Stimulated activated CD4-positive, alpha-beta T cell treated with anti-CD3 and anti-CD28 coated beads, TNF-alpha, amount 100 ng/mL, for 24 hours (primary cell): ENCODE measurements around the gene ZNF670.
A peak's percentile ranks its signal among the peaks of the same experiment; 100 is the strongest.
"Not testable (repeated sequence)": the region's sequence is repeated elsewhere in the genome, so short reads cannot be mapped to it uniquely, and the experiment has no call there.

ENCODE experiments used
- DNase-seq, 3 experiments: peaks; one replicate each; pipeline ENCODE4 v3.0.0-alpha.2; 2020; ENCODE audit warnings: low read depth in 3 of 3

ZNF670 gene

DNA sequence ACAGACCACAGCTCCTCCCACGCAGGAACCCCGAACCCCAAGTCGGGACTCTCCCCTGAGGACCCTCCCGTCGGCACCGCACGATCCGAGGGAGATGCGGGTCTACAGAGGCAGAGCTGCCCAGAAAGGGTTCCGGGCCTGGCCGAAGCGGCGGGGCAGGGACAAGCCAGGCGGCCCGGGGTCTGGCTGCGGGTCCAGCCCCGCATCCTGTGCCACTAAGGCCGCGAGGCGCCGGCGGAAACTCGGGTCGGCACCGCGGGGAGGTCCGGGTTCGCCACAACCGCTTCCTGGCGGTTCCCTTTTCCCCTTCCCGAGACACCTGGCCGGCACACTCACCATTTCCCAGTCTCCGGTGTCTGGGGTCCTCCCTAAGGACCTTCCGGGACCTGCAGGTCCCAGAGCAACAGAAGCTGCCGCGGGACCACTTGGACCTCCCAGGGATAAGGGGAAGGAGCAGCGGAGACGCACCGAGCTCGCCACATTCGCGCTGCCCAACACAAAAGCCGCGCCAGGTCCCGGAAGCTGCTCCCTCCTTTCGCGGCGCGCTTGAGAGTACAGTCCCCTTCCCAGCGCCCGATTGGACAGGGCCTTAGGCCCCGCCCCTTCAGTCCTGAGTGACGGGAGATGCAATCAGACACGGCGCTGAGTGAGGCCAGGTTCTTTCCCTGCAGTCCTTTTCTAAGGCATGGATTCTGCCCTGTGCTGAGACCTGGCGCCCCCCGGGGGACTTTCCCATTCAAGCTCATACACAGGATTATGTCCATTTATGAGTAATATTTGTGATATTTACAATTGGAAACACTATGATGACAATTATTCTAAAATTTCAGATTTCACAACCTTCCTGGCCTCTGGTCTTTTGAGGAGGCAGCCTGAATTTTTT lies at the start of gene ZNF670:
ZNF670 (minus strand) TSS at position 554 of the 883 bp plus-strand sequence; CDS start at position 339, 215 bp downstream.
- peak; percentile 80 to 93 (median 82) for DNase-seq

DNA sequence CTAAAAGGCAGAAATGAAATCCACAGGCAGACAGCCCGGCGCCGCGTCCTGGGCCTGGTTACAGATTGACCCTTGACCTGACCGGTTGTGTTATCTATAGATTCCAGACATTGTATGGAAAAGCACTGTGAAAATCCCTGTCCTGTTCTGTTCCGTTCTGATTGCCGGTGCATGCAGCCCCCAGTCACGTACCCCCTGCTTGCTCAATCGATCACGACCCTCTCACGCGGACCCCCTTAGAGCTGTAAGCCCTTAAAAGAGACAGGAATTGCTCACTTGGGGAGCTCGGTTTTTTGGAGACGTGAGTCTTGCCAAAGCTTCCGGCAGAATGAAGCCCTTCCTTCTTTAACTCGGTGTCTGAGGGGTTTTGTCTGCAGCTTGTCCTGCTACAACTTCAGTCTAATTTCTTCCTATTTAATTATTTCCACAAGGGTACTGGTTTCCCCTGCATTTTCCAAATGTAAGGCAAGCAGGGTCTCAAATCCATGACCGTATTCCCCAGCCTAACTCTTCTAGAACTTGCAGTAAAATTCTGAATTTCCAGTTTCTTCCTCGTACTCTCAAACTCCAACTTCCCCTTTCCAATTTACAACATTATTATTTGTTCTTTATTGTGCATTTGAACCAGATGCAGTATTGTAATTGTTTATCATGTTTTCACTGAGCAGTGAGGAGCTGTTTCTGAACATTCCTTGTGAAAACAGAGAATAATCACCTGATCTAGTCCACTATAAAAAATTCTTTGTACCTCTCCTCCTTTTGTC lies 49.1 kb upstream of the ZNF670 start:
- not testable (repeated sequence) for DNase-seq

DNA sequence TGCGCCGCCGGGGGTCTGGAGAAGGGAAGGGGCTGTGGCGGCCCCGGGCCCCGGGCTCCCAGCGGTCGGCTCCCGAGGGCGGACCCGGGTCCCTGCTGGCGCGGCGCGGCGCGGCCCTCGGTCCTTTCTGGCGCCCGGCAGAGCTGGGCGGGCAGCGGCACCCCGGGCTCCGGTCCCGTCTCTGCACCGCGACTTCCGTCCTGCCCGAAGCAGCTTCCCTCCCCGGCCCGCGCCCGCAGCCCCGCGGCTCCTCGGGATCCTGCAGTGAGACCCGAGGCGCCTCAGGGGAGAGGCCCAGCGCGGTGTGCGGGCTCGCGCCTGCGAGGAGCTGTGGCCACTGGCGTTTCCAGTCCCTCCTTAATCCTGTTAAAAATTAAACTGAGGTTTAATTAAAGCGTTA lies 48.0 kb upstream of the ZNF670 start:
- DNase-seq, result not testable (repeated sequence)

- DNase-seq, result not testable (repeated sequence)
Observed at GRCh38 chr1:247126166-247126565, 47.6 kb upstream of the ZNF670 start.

GRCh38 chr1:247121382-247121781 lies 42.8 kb upstream of the ZNF670 start:
- DNase-seq, result no peak

DNA sequence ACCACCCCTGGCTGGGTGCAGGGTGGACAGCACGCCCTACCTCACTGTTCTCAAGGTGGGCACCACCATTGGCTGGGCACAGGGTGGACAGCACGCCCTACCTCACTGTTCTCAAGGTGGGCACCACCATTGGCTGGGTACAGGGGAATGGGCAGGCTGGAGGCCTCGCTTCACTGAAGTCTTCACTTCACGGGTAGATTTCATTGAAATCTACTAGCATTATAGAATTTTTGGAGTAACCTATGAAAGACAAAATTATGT lies 41.7 kb upstream of the ZNF670 start:
- DNase-seq, result not testable (repeated sequence)

DNA sequence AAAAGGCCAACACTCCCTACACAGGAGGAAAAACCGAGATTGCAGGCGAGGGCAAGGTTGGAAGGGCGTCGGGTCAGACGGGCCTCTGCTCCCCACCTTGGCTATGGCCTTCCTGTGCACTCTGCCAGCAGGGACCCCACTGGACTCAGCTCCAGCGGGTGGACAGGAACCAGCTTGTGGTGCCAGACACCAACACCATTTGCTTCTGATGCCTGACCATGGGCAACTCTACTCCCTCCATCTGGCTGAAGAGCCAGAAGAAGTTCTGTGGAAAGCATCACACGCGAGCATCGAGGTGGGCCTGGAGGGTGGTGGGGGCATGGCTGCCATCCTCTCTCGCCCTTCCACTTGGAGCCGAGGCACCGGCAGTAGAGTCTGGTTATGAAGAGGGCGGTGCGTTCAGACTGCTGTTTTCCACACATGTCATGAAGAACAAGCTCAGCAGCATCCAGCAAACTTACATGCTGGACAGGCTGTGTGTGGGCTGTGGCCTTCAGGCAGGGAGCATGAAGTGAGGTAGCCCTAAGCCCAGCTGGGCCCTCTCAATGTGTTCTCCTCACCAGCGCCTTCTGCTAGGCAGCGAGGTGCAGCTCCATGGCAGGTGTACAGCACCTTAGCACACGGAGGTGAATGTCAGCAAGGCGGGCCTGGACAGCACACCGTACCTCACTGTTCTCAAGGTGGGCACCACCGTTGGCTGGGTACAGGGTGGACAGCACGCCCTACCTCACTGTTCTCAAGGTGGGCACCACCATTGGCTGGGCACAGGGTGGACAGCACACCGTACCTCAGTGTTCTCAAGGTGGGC lies 41.2 kb upstream of the ZNF670 start:
- DNase-seq, result no peak

GRCh38 chr1:247118946-247119446 lies 40.4 kb upstream of the ZNF670 start:
- DNase-seq, result peak in 1 of 3 experiments; percentile 36

DNA sequence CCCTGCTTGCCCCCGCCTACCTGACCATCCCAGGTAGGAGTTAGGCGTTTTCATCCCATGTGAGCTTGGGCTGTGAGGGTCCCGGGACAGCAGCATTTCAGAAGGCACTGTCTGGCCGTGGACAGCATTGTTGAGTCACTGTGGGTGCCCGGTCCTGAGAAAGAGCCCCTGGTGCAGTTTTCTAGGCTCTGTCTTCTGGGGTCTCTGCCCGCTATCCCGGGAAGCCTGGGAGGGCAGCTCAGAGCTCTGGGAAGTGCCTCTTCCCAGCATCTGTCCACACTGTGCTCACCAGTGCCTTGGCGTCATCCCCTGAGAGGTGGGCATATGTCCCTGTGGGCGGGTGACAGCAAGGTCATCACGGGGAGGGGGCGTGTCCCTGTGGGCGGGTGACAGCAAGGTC lies 36.9 kb upstream of the ZNF670 start:
- no peak for DNase-seq

DNA sequence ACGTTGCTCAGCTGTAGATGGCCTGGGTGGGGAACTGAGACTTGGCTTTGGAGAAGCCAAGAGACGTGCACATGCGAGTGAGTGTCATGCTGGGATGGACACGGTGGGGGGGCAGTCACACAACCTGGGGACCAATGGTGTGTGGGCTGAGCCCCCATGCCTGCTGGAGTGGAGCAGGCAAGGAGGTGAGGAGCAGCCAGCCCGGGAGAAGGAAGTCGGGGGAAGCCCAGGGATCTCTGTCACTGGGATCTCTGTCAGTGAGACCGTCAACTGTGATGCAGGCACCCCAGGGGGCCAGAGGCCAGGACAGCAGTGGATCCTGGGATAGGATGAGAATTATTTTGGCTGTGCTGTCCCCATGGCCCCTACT lies 36.5 kb upstream of the ZNF670 start:
- DNase-seq, result no peak

DNA sequence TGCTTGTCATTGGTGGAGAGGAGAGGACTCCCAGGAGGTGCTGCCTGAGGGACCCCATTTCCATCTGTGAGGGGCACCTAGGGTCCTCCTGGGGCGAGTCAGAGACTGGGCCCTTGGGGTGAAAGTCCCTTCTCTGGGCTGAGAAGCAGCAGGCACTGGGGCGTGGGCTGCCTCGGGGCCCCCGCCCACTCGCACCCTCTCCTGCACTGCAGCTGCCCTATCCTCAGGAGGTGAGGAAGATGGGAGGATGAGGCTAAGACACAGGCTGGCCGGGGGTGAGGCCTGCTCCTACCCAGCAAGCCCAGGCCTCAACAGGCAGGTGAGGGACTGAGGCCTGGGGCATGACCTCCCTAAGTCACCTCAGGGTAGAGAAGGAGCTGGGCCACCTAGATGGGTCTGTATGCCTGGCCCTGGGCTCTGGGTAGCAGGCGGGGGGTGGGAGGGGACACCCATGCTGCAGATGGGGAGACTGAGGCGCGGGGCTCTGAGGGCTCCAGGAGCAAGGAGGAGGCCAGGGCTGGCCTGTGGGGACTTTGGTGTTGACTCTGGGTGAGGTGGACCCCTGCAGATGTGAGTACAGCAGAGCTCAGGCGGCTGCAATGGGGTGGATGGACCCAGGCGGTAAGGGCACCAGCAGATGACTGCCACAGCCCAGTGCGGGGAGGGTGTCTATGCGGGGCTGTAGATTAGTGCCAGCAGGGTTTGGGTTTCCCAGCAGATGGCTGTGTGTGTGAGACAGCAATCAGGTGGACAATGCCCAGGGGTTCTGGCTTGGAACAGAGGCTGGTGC lies 35.9 kb upstream of the ZNF670 start:
- no peak for DNase-seq

DNA sequence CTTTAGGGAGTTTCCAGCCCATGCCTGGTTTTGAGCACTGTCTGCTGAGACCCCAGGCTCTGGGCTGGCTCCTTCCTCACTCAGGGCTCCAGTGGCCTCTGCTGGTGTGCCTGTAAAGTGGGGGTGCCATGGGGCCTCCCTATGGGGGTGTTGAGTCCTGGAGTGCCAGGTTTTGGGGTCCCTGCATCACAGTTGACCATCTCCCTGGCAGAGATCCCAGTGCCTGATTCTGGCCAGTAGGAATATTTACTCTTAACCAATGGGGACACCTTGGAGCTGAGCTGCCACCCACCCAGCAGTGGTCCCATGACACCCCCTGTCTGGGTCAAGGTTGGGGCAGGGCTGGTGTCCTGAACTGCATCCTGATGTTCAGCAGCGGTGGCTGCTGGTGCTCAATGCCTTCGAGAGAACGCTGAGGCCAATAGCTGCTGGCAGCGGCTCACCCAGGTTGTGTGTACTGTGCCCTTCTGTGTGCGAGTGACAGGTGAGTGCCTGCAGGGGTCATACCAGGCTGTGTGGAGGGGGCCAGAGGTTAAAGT lies 35.2 kb upstream of the ZNF670 start:
- DNase-seq, result no peak

- DNase-seq, result no peak
Observed at GRCh38 chr1:247113094-247113497, 34.5 kb upstream of the ZNF670 start.

- DNase-seq, result no peak
Observed at GRCh38 chr1:247112479-247112781, 33.8 kb upstream of the ZNF670 start.

- DNase-seq, result no peak
Observed at GRCh38 chr1:247111700-247112478, 33.3 kb upstream of the ZNF670 start.

DNA sequence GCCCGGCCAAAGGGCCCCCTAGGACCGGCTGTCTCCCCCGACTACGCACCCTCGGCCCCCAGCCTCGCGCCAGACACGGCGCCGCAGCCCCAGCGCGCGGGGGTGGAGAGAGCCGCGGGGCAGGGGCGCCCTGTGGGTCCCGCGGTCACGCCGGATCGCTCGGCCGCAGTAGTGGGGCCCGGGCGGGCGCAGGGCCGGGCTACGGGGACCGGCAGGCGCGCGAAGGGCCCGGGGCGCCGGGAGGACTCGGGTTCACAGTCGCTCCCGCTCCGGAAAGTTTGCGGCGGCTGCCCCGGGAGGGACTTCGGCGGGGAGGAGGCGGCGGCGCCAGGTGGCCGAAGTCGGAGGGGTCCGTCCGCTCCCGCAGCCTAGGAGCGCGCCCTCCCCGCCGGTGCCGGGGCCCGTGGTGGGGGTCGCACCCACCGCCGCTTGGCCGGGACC lies 32.7 kb upstream of the ZNF670 start:
- DNase-seq, result no peak

GRCh38 chr1:247110627-247111258 lies 32.1 kb upstream of the ZNF670 start:
- peak in 2 of 3 experiments; percentile 22 to 45 for DNase-seq

DNA sequence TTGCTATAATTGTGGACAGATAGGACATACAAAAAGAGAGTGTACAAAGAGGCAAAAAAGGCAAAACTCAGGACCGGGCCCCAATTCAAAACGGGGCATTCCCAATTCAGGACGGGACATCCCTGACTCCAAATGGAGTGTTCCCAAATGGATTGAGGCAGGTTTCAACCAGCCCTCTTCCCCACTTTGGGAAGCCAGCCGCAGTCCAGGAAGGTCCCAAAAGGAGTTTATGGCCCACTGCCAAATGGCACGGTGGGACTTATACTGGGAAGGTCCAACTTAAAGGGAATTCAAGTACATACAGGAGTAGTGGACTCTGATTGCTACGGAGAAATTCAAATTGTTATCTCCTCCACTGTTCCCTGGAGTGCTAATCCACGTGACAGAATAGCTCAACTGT lies 29.1 kb upstream of the ZNF670 start:
- DNase-seq, result no peak

DNA sequence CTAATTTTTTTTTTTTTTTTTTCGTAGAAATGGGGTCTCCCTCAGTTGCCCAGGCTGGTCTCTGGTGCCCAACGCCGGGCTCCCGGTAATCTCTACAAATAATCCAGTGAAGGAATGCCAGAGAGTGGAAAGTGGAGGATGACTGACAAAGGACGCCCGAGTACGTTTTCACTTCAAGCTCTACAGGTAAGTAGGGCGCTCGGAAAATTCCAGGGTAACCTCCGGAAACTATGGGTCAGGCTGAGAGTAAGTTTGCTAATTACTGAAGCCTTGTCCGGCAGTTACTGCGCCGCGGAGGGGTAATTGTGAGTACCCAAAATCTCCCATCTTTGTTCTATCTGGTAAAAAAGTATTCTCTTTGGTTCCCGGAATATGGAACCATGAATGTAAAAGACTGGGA lies 27.4 kb upstream of the ZNF670 start:
- DNase-seq, result no peak

DNA sequence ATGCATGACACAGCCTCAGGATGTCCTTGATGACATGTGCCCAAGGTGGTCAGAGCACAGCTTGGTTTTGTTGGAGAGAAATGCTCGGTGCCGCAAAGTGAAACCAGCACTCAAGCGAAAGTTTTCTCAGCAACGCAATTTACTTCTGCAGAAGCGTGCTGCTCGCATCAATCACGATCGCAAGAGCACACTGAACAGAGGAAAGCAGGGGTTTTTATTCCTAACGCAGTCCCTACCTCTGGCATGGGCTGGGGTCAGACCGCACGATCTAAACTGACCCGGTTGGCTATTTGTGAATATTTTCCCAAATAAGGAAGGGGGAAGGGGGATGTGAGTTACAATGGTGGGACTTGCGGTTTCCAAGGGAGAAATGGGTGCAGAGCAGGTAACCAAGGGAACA lies 26.4 kb upstream of the ZNF670 start:
- no peak for DNase-seq
